SK-N-SH treated with all-trans-retinoic acid at 6 μM for 48 hours (cell line): ENCODE data around the gene ABHD3.

Experiments
- ATAC-seq: fragments of 200-7000 bp; cut with Tn5 transposase; 3 replicates; pipeline ENCODE4 v1.9.1; 2020; ENCODE audit warnings: mild to moderate bottlenecking, moderate library complexity
- BACH2 ChIP-seq: fragments of 250-450 bp; sonication (Bioruptor Pico); IDR thresholded peaks from 2 replicates; pipeline ENCODE4 v1.9.0; 2021; ENCODE audit warnings: mild to moderate bottlenecking, borderline replicate concordance
- CREB5 ChIP-seq: fragments of 250-450 bp; sonication (Bioruptor Pico); IDR thresholded peaks from 2 replicates; pipeline ENCODE4 v1.5.1; 2020; ENCODE audit warnings: low read depth, mild to moderate bottlenecking, moderate library complexity
- CSDC2 ChIP-seq: fragments of 250-450 bp; sonication (Bioruptor Pico); IDR thresholded peaks from 2 replicates; pipeline ENCODE4 v1.5.0; 2020; ENCODE audit warnings: mild to moderate bottlenecking, moderate library complexity
- CSRNP3 ChIP-seq: fragments of 250-450 bp; sonication (Bioruptor Pico); IDR thresholded peaks from 2 replicates; pipeline ENCODE4 v1.5.1; 2021; ENCODE audit warnings: mild to moderate bottlenecking, moderate library complexity
- ESRRG ChIP-seq: fragments of 250-450 bp; sonication (Bioruptor Pico); IDR thresholded peaks from 2 replicates; pipeline ENCODE4 v1.6.1; 2021; ENCODE audit warnings: mild to moderate bottlenecking
- GLIS3 ChIP-seq: fragments of 250-450 bp; sonication (Bioruptor Pico); IDR thresholded peaks from 2 replicates; pipeline ENCODE4 v1.5.0; 2020; ENCODE audit warnings: mild to moderate bottlenecking, moderate library complexity
- OSR1 ChIP-seq: fragments of 250-450 bp; sonication (Bioruptor Pico); IDR thresholded peaks from 2 replicates; pipeline ENCODE4 v1.8.0; 2022; ENCODE audit warnings: moderate library complexity, mild to moderate bottlenecking, inconsistent platforms
- PATZ1 ChIP-seq: fragments of 250-450 bp; sonication (Bioruptor Pico); IDR thresholded peaks from 2 replicates; pipeline ENCODE4 v1.8.0; 2020; ENCODE audit warnings: mild to moderate bottlenecking, moderate library complexity, borderline replicate concordance
- POU6F1 ChIP-seq: fragments of 250-450 bp; sonication (Bioruptor Pico); IDR thresholded peaks from 2 replicates; pipeline ENCODE4 v1.8.0; 2021; ENCODE audit warnings: low read depth, mild to moderate bottlenecking, moderate library complexity, borderline replicate concordance
- PPARA ChIP-seq: fragments of 250-450 bp; sonication (Bioruptor Pico); IDR thresholded peaks from 2 replicates; pipeline ENCODE4 v1.5.0; 2020; ENCODE audit warnings: mild to moderate bottlenecking, borderline replicate concordance
- SNAI2 ChIP-seq: fragments of 250-450 bp; sonication (Bioruptor Pico); IDR thresholded peaks from 2 replicates; pipeline ENCODE4 v1.5.0; 2020; ENCODE audit warnings: mild to moderate bottlenecking, moderate library complexity
- TCF4 ChIP-seq: fragments of 250-450 bp; sonication (Bioruptor Pico); IDR thresholded peaks from 2 replicates; pipeline ENCODE4 v1.8.0; 2021; ENCODE audit warnings: mild to moderate bottlenecking, moderate library complexity, borderline replicate concordance
- TOX ChIP-seq: fragments of 250-450 bp; sonication (Bioruptor Pico); IDR thresholded peaks from 2 replicates; pipeline ENCODE4 v1.8.0; 2021; ENCODE audit warnings: mild to moderate bottlenecking, moderate library complexity, borderline replicate concordance
- TSHZ2 ChIP-seq: fragments of 250-450 bp; sonication (Bioruptor Pico); IDR thresholded peaks from 2 replicates; pipeline ENCODE4 v1.5.0; 2020; ENCODE audit warnings: mild to moderate bottlenecking, moderate library complexity
- ZC3H10 ChIP-seq: fragments of 250-450 bp; sonication (Bioruptor Pico); IDR thresholded peaks from 2 replicates; pipeline ENCODE4 v1.5.1; 2021; ENCODE audit warnings: mild to moderate bottlenecking, moderate library complexity
- ZFP3 ChIP-seq: fragments of 250-450 bp; sonication (Bioruptor Pico); IDR thresholded peaks from 2 replicates; pipeline ENCODE4 v1.5.0; 2020; ENCODE audit warnings: mild to moderate bottlenecking, moderate library complexity
- ZFP30 ChIP-seq: fragments of 450-650 bp; formaldehyde crosslinking; IDR thresholded peaks from 2 replicates; pipeline ENCODE4 v1.5.0; 2022; ENCODE audit warnings: mild to moderate bottlenecking, moderate library complexity
- ZNF565 ChIP-seq: fragments of 450-650 bp; formaldehyde crosslinking; conservative IDR thresholded peaks from 2 replicates; pipeline ENCODE4 v1.5.0; 2020; ENCODE audit warnings: low read depth, mild to moderate bottlenecking, moderate library complexity
- ZNF70 ChIP-seq: fragments of 450-650 bp; formaldehyde crosslinking; IDR thresholded peaks from 2 replicates; pipeline ENCODE4 v1.5.0; 2020; ENCODE audit warnings: mild to moderate bottlenecking, moderate library complexity
- ZNF8 ChIP-seq: fragments of 450-650 bp; formaldehyde crosslinking; IDR thresholded peaks from 2 replicates; pipeline ENCODE4 v1.5.0; 2020; ENCODE audit warnings: mild to moderate bottlenecking, moderate library complexity

Gene ABHD3

GRCh38 chr18:21747268-21747667 lies 42.7 kb upstream of the ABHD3 start (continued):
- TF ChIP-seq PATZ1 (CRISPR knock-in tag) (no peak), ZFP30 (CRISPR knock-in tag) (no peak), ZFP3 (CRISPR knock-in tag) (no peak)

GRCh38 chr18:21745231-21745630 lies 40.7 kb upstream of the ABHD3 start:
- TF ChIP-seq POU6F1 (CRISPR knock-in tag) (no peak), CREB5 (no peak), ZFP3 (CRISPR knock-in tag) (no peak), ZNF565 (CRISPR knock-in tag) (no peak), SNAI2 (CRISPR knock-in tag) (no peak), CSDC2 (CRISPR knock-in tag) (no peak), TCF4 (CRISPR knock-in tag) (no peak), TOX (CRISPR knock-in tag) (no peak), BACH2 (CRISPR knock-in tag) (no peak), ZNF8 (CRISPR knock-in tag) (no peak), ESRRG (CRISPR knock-in tag) (no peak), CSRNP3 (CRISPR knock-in tag) (no peak), PPARA (CRISPR knock-in tag) (no peak), PATZ1 (CRISPR knock-in tag) (no peak), ZC3H10 (CRISPR knock-in tag) (no peak), ZNF70 (CRISPR knock-in tag) (no peak), GLIS3 (CRISPR knock-in tag) (no peak), TSHZ2 (CRISPR knock-in tag) (no peak), OSR1 (CRISPR knock-in tag) (no peak)
- no peak for ATAC-seq
